GM23338 (cell line): ENCODE measurements around the gene EZH2. TPM values are rescaled to one million over a fixed set of nuclear protein-coding genes. Genes with fewer than 3 reads are reported as not detected.

ENCODE experiments used
- ATAC-seq: fragments of 200-7000 bp; cut with Tn5 transposase; 3 replicates; pipeline ENCODE4 v1.9.1; 2020
- DNase-seq: peaks from one replicate; pipeline ENCODE4 v3.0.0-alpha.2; 2015; ENCODE audit warnings: low spot score
- H2AFZ ChIP-seq: fragments of 200-600 bp; sonication (generic); 2 replicates; pipeline ENCODE4 v1.8.0; 2016; ENCODE audit warnings: antibody characterized with exemption, mild to moderate bottlenecking, moderate library complexity
- H3F3A ChIP-seq: fragments of 200-600 bp; sonication (generic); replicated peaks from 2 replicates; pipeline ENCODE4 v1.8.0; 2017; ENCODE audit warnings: antibody characterized with exemption, mixed run types, low read depth
- H3K27ac ChIP-seq: fragments of 200-600 bp; sonication (generic); 2 replicates; pipeline ENCODE4 v1.6.1; 2016; ENCODE audit warnings: low read depth
- H3K27me3 ChIP-seq: fragments of 200-600 bp; sonication (generic); 2 replicates; pipeline ENCODE4 v1.8.0; 2016; ENCODE audit warnings: mild to moderate bottlenecking, mixed run types, moderate library complexity; ENCODE audit not compliant: insufficient read depth
- H3K36me3 ChIP-seq: fragments of 200-600 bp; sonication (generic); 2 replicates; pipeline ENCODE4 v1.8.0; 2016; ENCODE audit warnings: mild to moderate bottlenecking; ENCODE audit not compliant: insufficient read depth
- H3K4me1 ChIP-seq: fragments of 200-600 bp; sonication (generic); 2 replicates; pipeline ENCODE4 v1.8.0; 2016; ENCODE audit warnings: mild to moderate bottlenecking, moderate library complexity; ENCODE audit not compliant: insufficient read depth
- H3K4me2 ChIP-seq: fragments of 200-600 bp; sonication (generic); 2 replicates; pipeline ENCODE4 v1.7.1; 2017; ENCODE audit warnings: mixed run types
- H3K4me3 ChIP-seq: fragments of 200-600 bp; sonication (generic); 2 replicates; pipeline ENCODE4 v1.6.1; 2016; ENCODE audit warnings: mixed run types
- H3K79me2 ChIP-seq: fragments of 200-600 bp; sonication (generic); replicated peaks from 2 replicates; pipeline ENCODE4 v1.8.0; 2017; ENCODE audit warnings: mild to moderate bottlenecking; ENCODE audit not compliant: insufficient read depth
- H3K9me2 ChIP-seq: fragments of 200-600 bp; sonication (generic); 2 replicates; pipeline ENCODE4 v1.8.0; 2017; ENCODE audit not compliant: insufficient read depth
- H4K20me1 ChIP-seq: fragments of 200-600 bp; sonication (generic); replicated peaks from 2 replicates; pipeline ENCODE4 v1.8.0; 2017; ENCODE audit warnings: mild to moderate bottlenecking; ENCODE audit not compliant: insufficient read depth
- H3K27ac Mint-ChIP-seq: 2 replicates; pipeline ENCODE4 v1.8.0; 2020; ENCODE audit warnings: inconsistent platforms, mild to moderate bottlenecking, moderate library complexity, mixed read lengths
- H3K27me3 Mint-ChIP-seq: 3 replicates; pipeline ENCODE4 v1.8.0; 2022; ENCODE audit warnings: low read depth, mild to moderate bottlenecking, moderate library complexity, mixed read lengths, inconsistent platforms; ENCODE audit not compliant: insufficient read depth, poor library complexity
- H3K36me3 Mint-ChIP-seq: 3 replicates; pipeline ENCODE4 v1.8.0; 2021; ENCODE audit warnings: low read depth, mild to moderate bottlenecking, inconsistent platforms, moderate library complexity, mixed read lengths
- H3K4me1 Mint-ChIP-seq: 3 replicates; pipeline ENCODE4 v1.8.0; 2020; ENCODE audit warnings: mild to moderate bottlenecking, inconsistent platforms, mixed read lengths
- H3K4me3 Mint-ChIP-seq: 3 replicates; pipeline ENCODE4 v1.8.0; 2021; ENCODE audit warnings: moderate library complexity, mild to moderate bottlenecking, inconsistent platforms, mixed read lengths
- H3K9me3 Mint-ChIP-seq: 3 replicates; pipeline ENCODE4 v1.8.0; 2020; ENCODE audit warnings: moderate library complexity, mild to moderate bottlenecking, inconsistent platforms, mixed read lengths
- EZH2phosphoT487 ChIP-seq: fragments of 200-600 bp; sonication (generic); IDR thresholded peaks from one replicate; pipeline ENCODE4 v1.8.1; 2018; ENCODE audit warnings: antibody characterized with exemption; ENCODE audit not compliant: unreplicated experiment
- POLR2AphosphoS5 ChIP-seq: IDR thresholded peaks from 2 replicates; pipeline ENCODE4 v1.6.1; 2016; ENCODE audit warnings: antibody characterized with exemption, low read depth
- ZNF114 ChIP-seq: fragments of 250-450 bp; sonication (Bioruptor Pico); IDR thresholded peaks from 2 replicates; pipeline ENCODE4 v1.5.0; 2020; ENCODE audit warnings: mild to moderate bottlenecking, moderate library complexity
- polyA plus RNA-seq: library from polyadenylated mRNA; unstranded; fragments of >200 nt; fragmentation: Nextera tagmentation; extraction: Ambion mirVana; gene quantifications from 2 replicates; pipeline ENCODE4 v1.2.1, GENCODE V29; 2016
- total RNA-seq: library from RNA; depleted of rRNA; stranded (reverse); fragments of >200 nt; shearing (Covaris generic); gene quantifications from 2 replicates; pipeline ENCODE4 v1.2.3, GENCODE V29; 2014
- TF ChIP-seq, protein P1 (sequence below): fragments of 250-450 bp; sonication (Bioruptor Pico); IDR thresholded peaks from 2 replicates; pipeline ENCODE4 v1.5.0; 2020; ENCODE audit warnings: mild to moderate bottlenecking, moderate library complexity
- TF ChIP-seq, protein P2 (sequence below): IDR thresholded peaks from one replicate; pipeline ENCODE4 v1.6.1; 2018; ENCODE audit warnings: antibody characterized with exemption; ENCODE audit not compliant: unreplicated experiment

EZH2 gene
- total and polyA plus RNA-seq, 2 experiments from 2014 or later: 33.9 to 38.6 TPM

DNA sequence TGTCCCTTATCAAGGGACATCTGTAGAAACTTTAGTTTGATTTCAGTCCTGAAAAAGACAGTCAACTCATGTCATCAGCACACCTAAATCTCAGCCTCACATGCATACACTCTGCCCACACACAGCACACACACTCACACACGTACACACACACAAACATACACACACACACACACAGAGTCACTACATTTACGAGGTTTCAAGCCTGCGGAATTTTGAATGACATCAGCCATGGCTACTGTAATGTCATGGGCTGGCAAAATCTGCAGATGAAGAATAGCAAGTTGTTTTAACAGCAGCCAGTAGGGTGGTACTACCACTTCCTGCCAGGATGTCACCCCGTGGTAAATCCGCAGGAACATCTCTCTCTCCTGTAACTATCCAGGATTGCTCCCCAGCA, 37.1 kb upstream of the EZH2 start:
- Histone ChIP-seq H3K79me2 (no peaks in the 10 kb centered on the region), H2AFZ (peak overlapping the region; percentile 43; the same call in 1 of the 2 replicates), H3K4me1 (no peaks in the 10 kb centered on the region), H3K4me2 (no peak overlapping the region), H3K9me2 (no peaks in the 10 kb centered on the region), H3K27me3 (no peaks in the 10 kb centered on the region), H3K4me3 (no peak overlapping the region), H3K36me3 (no peaks in the 10 kb centered on the region), H3F3A (no peaks in the 10 kb centered on the region), H4K20me1 (no peaks in the 10 kb centered on the region), H3K27ac (no peak overlapping the region)
- TF ChIP-seq POLR2AphosphoS5: no peak
- TF ChIP-seq, protein P1, sequence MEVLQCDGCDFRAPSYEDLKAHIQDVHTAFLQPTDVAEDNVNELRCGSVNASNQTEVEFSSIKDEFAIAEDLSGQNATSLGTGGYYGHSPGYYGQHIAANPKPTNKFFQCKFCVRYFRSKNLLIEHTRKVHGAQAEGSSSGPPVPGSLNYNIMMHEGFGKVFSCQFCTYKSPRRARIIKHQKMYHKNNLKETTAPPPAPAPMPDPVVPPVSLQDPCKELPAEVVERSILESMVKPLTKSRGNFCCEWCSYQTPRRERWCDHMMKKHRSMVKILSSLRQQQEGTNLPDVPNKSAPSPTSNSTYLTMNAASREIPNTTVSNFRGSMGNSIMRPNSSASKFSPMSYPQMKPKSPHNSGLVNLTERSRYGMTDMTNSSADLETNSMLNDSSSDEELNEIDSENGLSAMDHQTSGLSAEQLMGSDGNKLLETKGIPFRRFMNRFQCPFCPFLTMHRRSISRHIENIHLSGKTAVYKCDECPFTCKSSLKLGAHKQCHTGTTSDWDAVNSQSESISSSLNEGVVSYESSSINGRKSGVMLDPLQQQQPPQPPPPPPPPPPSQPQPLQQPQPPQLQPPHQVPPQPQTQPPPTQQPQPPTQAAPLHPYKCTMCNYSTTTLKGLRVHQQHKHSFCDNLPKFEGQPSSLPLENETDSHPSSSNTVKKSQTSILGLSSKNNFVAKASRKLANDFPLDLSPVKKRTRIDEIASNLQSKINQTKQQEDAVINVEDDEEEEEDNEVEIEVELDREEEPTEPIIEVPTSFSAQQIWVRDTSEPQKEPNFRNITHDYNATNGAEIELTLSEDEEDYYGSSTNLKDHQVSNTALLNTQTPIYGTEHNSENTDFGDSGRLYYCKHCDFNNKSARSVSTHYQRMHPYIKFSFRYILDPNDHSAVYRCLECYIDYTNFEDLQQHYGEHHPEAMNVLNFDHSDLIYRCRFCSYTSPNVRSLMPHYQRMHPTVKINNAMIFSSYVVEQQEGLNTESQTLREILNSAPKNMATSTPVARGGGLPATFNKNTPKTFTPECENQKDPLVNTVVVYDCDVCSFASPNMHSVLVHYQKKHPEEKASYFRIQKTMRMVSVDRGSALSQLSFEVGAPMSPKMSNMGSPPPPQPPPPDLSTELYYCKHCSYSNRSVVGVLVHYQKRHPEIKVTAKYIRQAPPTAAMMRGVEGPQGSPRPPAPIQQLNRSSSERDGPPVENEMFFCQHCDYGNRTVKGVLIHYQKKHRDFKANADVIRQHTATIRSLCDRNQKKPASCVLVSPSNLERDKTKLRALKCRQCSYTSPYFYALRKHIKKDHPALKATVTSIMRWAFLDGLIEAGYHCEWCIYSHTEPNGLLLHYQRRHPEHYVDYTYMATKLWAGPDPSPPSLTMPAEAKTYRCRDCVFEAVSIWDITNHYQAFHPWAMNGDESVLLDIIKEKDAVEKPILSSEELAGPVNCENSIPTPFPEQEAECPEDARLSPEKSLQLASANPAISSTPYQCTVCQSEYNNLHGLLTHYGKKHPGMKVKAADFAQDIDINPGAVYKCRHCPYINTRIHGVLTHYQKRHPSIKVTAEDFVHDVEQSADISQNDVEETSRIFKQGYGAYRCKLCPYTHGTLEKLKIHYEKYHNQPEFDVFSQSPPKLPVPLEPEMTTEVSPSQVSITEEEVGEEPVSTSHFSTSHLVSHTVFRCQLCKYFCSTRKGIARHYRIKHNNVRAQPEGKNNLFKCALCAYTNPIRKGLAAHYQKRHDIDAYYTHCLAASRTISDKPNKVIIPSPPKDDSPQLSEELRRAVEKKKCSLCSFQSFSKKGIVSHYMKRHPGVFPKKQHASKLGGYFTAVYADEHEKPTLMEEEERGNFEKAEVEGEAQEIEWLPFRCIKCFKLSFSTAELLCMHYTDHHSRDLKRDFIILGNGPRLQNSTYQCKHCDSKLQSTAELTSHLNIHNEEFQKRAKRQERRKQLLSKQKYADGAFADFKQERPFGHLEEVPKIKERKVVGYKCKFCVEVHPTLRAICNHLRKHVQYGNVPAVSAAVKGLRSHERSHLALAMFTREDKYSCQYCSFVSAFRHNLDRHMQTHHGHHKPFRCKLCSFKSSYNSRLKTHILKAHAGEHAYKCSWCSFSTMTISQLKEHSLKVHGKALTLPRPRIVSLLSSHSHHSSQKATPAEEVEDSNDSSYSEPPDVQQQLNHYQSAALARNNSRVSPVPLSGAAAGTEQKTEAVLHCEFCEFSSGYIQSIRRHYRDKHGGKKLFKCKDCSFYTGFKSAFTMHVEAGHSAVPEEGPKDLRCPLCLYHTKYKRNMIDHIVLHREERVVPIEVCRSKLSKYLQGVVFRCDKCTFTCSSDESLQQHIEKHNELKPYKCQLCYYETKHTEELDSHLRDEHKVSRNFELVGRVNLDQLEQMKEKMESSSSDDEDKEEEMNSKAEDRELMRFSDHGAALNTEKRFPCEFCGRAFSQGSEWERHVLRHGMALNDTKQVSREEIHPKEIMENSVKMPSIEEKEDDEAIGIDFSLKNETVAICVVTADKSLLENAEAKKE: no peak
- TF ChIP-seq ZNF114: no peak
- TF ChIP-seq, protein P2, sequence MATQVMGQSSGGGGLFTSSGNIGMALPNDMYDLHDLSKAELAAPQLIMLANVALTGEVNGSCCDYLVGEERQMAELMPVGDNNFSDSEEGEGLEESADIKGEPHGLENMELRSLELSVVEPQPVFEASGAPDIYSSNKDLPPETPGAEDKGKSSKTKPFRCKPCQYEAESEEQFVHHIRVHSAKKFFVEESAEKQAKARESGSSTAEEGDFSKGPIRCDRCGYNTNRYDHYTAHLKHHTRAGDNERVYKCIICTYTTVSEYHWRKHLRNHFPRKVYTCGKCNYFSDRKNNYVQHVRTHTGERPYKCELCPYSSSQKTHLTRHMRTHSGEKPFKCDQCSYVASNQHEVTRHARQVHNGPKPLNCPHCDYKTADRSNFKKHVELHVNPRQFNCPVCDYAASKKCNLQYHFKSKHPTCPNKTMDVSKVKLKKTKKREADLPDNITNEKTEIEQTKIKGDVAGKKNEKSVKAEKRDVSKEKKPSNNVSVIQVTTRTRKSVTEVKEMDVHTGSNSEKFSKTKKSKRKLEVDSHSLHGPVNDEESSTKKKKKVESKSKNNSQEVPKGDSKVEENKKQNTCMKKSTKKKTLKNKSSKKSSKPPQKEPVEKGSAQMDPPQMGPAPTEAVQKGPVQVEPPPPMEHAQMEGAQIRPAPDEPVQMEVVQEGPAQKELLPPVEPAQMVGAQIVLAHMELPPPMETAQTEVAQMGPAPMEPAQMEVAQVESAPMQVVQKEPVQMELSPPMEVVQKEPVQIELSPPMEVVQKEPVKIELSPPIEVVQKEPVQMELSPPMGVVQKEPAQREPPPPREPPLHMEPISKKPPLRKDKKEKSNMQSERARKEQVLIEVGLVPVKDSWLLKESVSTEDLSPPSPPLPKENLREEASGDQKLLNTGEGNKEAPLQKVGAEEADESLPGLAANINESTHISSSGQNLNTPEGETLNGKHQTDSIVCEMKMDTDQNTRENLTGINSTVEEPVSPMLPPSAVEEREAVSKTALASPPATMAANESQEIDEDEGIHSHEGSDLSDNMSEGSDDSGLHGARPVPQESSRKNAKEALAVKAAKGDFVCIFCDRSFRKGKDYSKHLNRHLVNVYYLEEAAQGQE: no peak
- no peak for TF ChIP-seq EZH2phosphoT487
- no peaks in the 10 kb centered on the region for H3K9me3 Mint-ChIP-seq
- H3K27me3 Mint-ChIP-seq: peaks cover 7% of the 10 kb centered on the region
- DNase-seq (no peak), ATAC-seq (no peak; the same call in 1 of the 3 replicates)
- H3K36me3 Mint-ChIP-seq: no peaks in the 10 kb centered on the region
- H3K27ac Mint-ChIP-seq: peak overlapping the region; percentile 6; the same call in 1 of the 2 replicates
- no peak overlapping the region for H3K4me3 Mint-ChIP-seq
- H3K4me1 Mint-ChIP-seq: peaks cover 8% of the 10 kb centered on the region; the same call in 2 of the 3 replicates
